HepG2 (cell line): ENCODE measurements around the gene RPS6KC1. TPM values are rescaled to one million over a fixed set of nuclear protein-coding genes. Genes with fewer than 3 reads are reported as not detected.

Source experiments
- CAMTA2 ChIP-seq: sonication (generic); formaldehyde crosslinking; IDR thresholded peaks from 2 replicates; pipeline ENCODE4 v1.4.0; 2020; ENCODE audit warnings: mild to moderate bottlenecking, missing genetic modification reagents, borderline replicate concordance
- EP300 ChIP-seq, 3 experiments: sonication (generic) in 1 of 3; formaldehyde crosslinking in 1 of 3; IDR thresholded peaks; 2 replicates each; pipeline versions ENCODE4 v1.5.1 to v1.6.1; 2011 to 2020; ENCODE audit warnings: low read depth in 2 of 3, low read length in 2 of 3, borderline replicate concordance in 1 of 3, improper control_type of control experiment in 1 of 3, mild to moderate bottlenecking in 1 of 3, missing genetic modification reagents in 1 of 3, moderate library complexity in 1 of 3
- GTF2F1 ChIP-seq: fragments of 150-350 bp; IDR thresholded peaks from 2 replicates; pipeline ENCODE4 v1.6.1; 2014; ENCODE audit warnings: low read length
- ISX ChIP-seq: sonication (generic); formaldehyde crosslinking; conservative IDR thresholded peaks from 2 replicates; pipeline ENCODE4 v1.5.0; 2020; ENCODE audit warnings: missing genetic modification reagents
- MED13 ChIP-seq: sonication (generic); formaldehyde crosslinking; IDR thresholded peaks from 2 replicates; pipeline ENCODE4 v1.5.0; 2020; ENCODE audit warnings: missing genetic modification reagents
- RAD21 ChIP-seq: fragments of 450-650 bp; formaldehyde crosslinking; IDR thresholded peaks from 2 replicates; pipeline ENCODE4 v1.5.0; 2020; ENCODE audit warnings: mild to moderate bottlenecking
- REL ChIP-seq: sonication (generic); formaldehyde crosslinking; conservative IDR thresholded peaks from 2 replicates; pipeline ENCODE4 v1.8.0; 2022; ENCODE audit warnings: mild to moderate bottlenecking, missing genetic modification reagents, moderate library complexity
- REXO4 ChIP-seq: sonication (generic); formaldehyde crosslinking; IDR thresholded peaks from 2 replicates; pipeline ENCODE4 v1.8.0; 2022; ENCODE audit warnings: missing genetic modification reagents, mild to moderate bottlenecking, borderline replicate concordance
- SOX13 ChIP-seq, 3 experiments: fragments of 450-650 bp in 1 of 3; sonication (generic) in 1 of 3; formaldehyde crosslinking in 1 of 3; IDR thresholded peaks in 2 of 3; conservative IDR thresholded peaks in 1 of 3; 2 replicates each; pipeline versions ENCODE4 v1.5.0 to v1.6.1; 2016 to 2020; ENCODE audit warnings: antibody characterized with exemption in 1 of 3, mild to moderate bottlenecking in 1 of 3, missing compliant biosample characterization in 1 of 3, missing genetic modification reagents in 1 of 3, moderate library complexity in 1 of 3
- ZNF205 ChIP-seq: IDR thresholded peaks from 2 replicates; pipeline ENCODE4 v1.6.1; 2018; ENCODE audit warnings: missing biosample characterization, missing genetic modification reagents
- ZNF335 ChIP-seq: sonication (generic); formaldehyde crosslinking; IDR thresholded peaks from 2 replicates; pipeline ENCODE4 v1.4.0; 2020; ENCODE audit warnings: missing genetic modification reagents
- ZNF441 ChIP-seq: sonication (generic); formaldehyde crosslinking; IDR thresholded peaks from 2 replicates; pipeline ENCODE4 v1.7.0; 2021; ENCODE audit warnings: missing genetic modification reagents, borderline replicate concordance
- ZNF674 ChIP-seq: sonication (generic); formaldehyde crosslinking; IDR thresholded peaks from 2 replicates; pipeline ENCODE4 v1.5.0; 2020; ENCODE audit warnings: low read depth, mild to moderate bottlenecking, missing genetic modification reagents
- polyA plus RNA-seq, 8 experiments: library from polyadenylated mRNA; depleted of rRNA in 3 of 8; stranded (reverse) in 7 of 8; unstranded in 1 of 8; fragments of >200 nt; fragmentation: Illumina TruSeq in 4 of 8; extraction: Trizol in 4 of 8; gene quantifications; 2 replicates each; pipeline versions ENCODE4 v1.2.1 to v1.2.3, GENCODE V29; 2011 to 2016; ENCODE audit warnings: low read depth in 4 of 8, missing spikeins in 1 of 8, mixed read lengths in 1 of 8; ENCODE audit not compliant: insufficient read depth in 1 of 8
- total RNA-seq, 5 experiments: library from RNA; depleted of rRNA; stranded (reverse); fragments of >200 nt; fragmentation: Illumina TruSeq; extraction: Trizol; gene quantifications; 2 replicates each; pipeline ENCODE4 v1.2.3, GENCODE V29; 2016; ENCODE audit warnings: low read depth in 1 of 5
- TF ChIP-seq, protein P1 (sequence below): sonication (generic); formaldehyde crosslinking; IDR thresholded peaks from 2 replicates; pipeline ENCODE4 v1.5.1; 2020; ENCODE audit warnings: mild to moderate bottlenecking, missing genetic modification reagents, borderline replicate concordance
- TF ChIP-seq, protein P2 (sequence below): sonication (generic); formaldehyde crosslinking; IDR thresholded peaks from 2 replicates; pipeline ENCODE4 v1.5.0; 2020; ENCODE audit warnings: missing genetic modification reagents, mild to moderate bottlenecking, borderline replicate concordance
- TF ChIP-seq, protein P3 (sequence below): IDR thresholded peaks from 2 replicates; pipeline ENCODE4 v1.6.1; 2016; ENCODE audit warnings: low read depth
- TF ChIP-seq, protein P4 (sequence below), 2 experiments: sonication (generic) in 1 of 2; formaldehyde crosslinking in 1 of 2; IDR thresholded peaks; 2 replicates each; pipeline versions ENCODE4 v1.5.1 to v1.6.1; 2011 to 2020; ENCODE audit warnings: borderline replicate concordance in 1 of 2, low read depth in 1 of 2, low read length in 1 of 2, mild to moderate bottlenecking in 1 of 2, missing genetic modification reagents in 1 of 2, moderate library complexity in 1 of 2

RPS6KC1 gene
- total and polyA plus RNA-seq, 2 of the 13 experiments (the other 11 are each of a cell fraction or from before 2014, with no cell fraction given) = 11.0 to 25.2 TPM

DNA sequence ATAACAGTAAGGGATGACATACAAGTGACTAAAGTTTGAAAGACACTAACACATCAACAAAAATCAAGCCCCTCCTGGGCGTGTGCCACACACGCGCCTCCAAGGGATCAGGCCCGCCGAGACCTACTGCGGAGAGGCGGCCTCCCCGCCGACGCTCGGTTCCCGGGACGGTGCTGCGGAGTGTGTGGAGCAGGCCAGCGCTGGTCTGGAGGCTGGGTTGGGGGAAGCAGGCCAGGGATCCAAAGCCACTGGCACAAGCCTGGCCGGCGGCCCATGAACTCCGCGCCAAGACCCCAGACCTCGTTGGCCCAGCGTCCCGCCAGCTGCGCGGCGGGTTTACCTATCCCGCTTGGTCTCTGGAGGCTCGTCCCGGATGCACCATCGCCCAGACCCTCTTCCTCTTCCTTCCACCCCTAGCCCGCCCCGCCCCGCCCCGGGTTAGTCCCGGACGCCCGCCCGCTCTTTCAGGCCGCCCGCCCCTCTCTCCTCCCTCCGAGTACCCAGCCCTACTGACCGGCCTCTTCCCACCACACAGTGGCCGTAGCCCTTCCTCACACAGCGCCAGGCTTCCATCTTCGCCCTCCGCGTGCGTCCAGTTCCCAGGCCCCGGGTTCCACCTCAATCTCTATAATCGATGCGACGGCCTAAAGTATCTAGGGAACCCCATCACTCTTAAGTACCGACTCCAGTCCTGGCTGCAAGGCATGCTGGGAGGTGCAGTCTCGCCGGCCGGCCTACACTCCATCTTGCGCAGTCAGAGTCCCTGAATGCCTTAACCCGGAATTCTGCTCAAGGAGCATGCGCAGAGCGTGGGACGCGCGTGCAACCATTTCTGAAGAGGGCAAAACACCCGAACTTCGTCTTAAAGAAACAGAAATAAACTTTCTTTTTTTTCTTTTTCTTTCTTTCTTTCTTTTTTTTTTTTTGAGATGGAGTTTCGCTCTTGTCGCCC lies 35.7 kb upstream of the RPS6KC1 start, which contains the start of gene ANGEL2 (continued):
- TF ChIP-seq REL (CRISPR knock-in tag) (0 out of 2 replicates have a peak, but pooled peaks have one; percentile 33), ZNF674 (CRISPR knock-in tag) (no peak), ZNF205 (CRISPR knock-in tag) (no peak), EP300 (IDR thresholded peaks at IDR 0.05; ENCODE audit: low read depth in 2 of 2, low read length in 2 of 2) (no peak; a peak in 1 of 4 replicates), EP300 (CRISPR knock-in tag; IDR thresholded peaks at IDR 0.05; ENCODE audit: borderline replicate concordance) (no peak), CAMTA2 (CRISPR knock-in tag) (no peak), RAD21 (CRISPR knock-in tag) (peak; percentile 28; the same call in 1 of the 2 replicates), ZNF335 (CRISPR knock-in tag) (0 out of 2 replicates have a peak, but pooled peaks have one; percentile 57), REXO4 (CRISPR knock-in tag) (no peak), MED13 (CRISPR knock-in tag) (peak; percentile 80), SOX13 (IDR thresholded peaks at IDR 0.05) (no peak), SOX13 (CRISPR knock-in tag; conservative IDR thresholded peaks at IDR 0.05 in 1 of 2, IDR thresholded peaks at IDR 0.05 in 1 of 2) (no peak; a peak in 1 of 4 replicates), GTF2F1 (no peak), ISX (no peak), ZNF441 (0 out of 2 replicates have a peak, but pooled peaks have one; percentile 45)
- TF ChIP-seq, protein P1, sequence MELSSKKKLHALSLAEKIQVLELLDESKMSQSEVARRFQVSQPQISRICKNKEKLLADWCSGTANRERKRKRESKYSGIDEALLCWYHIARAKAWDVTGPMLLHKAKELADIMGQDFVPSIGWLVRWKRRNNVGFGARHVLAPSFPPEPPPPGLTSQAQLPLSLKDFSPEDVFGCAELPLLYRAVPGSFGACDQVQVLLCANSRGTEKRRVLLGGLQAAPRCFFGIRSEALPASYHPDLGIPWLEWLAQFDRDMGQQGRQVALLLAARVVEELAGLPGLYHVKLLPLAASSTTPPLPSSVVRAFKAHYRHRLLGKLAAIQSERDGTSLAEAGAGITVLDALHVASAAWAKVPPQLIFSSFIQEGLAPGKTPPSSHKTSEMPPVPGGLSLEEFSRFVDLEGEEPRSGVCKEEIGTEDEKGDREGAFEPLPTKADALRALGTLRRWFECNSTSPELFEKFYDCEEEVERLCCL = no peak
- TF ChIP-seq, protein P2, sequence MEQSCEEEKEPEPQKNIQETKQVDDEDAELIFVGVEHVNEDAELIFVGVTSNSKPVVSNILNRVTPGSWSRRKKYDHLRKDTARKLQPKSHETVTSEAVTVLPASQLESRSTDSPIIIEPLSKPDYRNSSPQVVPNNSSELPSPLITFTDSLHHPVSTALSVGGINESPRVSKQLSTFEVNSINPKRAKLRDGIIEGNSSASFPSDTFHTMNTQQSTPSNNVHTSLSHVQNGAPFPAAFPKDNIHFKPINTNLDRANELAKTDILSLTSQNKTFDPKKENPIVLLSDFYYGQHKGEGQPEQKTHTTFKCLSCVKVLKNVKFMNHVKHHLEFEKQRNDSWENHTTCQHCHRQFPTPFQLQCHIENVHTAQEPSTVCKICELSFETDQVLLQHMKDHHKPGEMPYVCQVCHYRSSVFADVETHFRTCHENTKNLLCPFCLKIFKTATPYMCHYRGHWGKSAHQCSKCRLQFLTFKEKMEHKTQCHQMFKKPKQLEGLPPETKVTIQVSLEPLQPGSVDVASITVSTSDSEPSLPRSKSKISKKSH = no peak
- TF ChIP-seq, protein P3, sequence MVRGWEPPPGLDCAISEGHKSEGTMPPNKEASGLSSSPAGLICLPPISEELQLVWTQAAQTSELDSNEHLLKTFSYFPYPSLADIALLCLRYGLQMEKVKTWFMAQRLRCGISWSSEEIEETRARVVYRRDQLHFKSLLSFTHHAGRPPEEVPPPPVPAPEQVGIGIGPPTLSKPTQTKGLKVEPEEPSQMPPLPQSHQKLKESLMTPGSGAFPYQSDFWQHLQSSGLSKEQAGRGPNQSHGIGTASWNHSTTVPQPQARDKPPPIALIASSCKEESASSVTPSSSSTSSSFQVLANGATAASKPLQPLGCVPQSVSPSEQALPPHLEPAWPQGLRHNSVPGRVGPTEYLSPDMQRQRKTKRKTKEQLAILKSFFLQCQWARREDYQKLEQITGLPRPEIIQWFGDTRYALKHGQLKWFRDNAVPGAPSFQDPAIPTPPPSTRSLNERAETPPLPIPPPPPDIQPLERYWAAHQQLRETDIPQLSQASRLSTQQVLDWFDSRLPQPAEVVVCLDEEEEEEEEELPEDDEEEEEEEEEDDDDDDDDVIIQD (CRISPR knock-in tag) = no peak
- TF ChIP-seq, protein P4, sequence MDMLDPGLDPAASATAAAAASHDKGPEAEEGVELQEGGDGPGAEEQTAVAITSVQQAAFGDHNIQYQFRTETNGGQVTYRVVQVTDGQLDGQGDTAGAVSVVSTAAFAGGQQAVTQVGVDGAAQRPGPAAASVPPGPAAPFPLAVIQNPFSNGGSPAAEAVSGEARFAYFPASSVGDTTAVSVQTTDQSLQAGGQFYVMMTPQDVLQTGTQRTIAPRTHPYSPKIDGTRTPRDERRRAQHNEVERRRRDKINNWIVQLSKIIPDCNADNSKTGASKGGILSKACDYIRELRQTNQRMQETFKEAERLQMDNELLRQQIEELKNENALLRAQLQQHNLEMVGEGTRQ (IDR thresholded peaks at IDR 0.05; ENCODE audit: low read depth, low read length) = no peak
- TF ChIP-seq, protein P4 (CRISPR knock-in tag; IDR thresholded peaks at IDR 0.05; ENCODE audit: borderline replicate concordance) = no peak
